NCI-H2029 treated with DMSO at 0.1 percent for 48 hours (cell line): ENCODE data around the gene PPP1R1B.

Experiments used
- DNase-seq: peaks from one replicate; lab custom pipeline; 2025; lab: John Stamatoyannopoulos, UW

PPP1R1B gene

DNA sequence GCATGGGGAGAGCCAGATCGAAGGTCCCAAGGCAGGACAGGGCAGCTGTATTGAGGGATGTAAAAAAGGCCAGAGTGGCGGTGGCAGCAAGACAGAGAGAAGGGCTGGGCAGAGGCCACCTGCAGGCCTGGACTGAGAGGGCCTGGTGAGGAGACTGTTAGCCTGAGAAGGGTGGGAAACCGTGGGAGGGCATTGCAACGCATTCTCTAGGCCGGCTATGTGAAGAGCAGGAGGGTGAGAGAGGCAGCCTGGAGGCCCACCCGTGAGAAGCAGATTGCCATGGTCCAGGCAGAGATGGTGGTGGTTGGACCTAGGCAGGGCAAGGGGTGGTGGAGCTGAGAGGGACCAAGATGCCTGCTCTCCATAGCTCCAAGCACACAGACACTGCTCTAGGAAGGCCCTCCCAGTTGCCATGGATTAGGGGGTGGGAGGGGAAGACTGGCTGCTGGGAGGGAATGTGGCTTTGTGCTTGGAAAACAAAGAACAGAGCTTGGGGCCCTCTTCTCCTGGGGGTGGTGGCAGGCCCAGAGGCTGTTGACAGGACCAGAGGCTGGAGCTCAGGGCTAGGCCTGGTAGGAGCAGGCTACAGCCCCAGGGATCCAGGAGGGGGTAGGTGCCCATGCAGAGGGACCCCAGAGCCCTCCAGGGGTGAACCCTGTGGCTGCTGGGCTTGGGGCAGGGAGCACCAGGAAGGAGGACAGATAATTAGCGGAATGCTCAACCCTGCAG, 26.0 kb downstream of the PPP1R1B start:
- no peak for DNase-seq

DNA sequence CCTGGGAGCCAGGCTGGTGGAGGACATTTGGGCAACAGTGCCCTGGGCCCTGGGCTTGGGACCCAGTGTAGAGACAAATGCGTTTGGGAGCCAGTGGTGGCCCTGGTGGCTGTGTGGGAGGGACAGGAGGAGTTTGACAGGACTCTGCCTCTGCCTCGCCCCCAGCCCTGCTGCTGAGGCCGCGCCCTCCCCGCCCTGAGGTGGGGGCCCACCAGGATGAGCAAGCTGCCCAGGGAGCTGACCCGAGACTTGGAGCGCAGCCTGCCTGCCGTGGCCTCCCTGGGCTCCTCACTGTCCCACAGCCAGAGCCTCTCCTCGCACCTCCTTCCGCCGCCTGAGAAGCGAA, 26.5 kb downstream of the PPP1R1B start:
- DNase-seq: no peak

DNA sequence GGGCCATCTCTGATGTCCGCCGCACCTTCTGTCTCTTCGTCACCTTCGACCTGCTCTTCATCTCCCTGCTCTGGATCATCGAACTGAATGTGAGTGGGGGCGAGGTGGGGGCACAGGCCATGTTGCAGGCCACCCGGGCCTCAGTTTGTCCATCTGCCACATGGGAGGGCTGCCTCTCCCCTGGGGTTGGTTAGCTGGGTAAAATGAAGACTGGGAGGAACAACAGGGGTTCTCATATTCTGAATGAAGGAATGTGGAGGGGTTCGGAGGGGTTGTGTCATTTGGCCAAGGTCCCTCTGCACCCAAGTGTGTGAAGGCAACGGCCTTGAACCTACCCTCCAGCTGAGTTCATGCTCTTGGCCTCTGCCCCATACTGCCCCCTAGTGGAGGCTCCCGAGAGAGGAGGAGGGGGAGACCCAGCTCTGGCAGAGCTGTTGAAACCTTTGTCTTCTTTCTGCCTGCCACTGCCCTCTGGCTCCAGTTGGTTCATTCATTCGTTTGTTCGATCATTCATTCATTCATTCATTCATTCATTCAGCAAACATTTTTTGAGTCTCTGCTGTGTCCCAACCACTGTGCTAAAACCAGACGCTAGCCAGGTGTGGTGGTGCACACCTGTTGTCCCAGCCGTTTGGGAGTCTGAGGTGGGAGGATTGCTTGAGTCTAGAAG, 27.0 kb downstream of the PPP1R1B start:
- no peak for DNase-seq

DNA sequence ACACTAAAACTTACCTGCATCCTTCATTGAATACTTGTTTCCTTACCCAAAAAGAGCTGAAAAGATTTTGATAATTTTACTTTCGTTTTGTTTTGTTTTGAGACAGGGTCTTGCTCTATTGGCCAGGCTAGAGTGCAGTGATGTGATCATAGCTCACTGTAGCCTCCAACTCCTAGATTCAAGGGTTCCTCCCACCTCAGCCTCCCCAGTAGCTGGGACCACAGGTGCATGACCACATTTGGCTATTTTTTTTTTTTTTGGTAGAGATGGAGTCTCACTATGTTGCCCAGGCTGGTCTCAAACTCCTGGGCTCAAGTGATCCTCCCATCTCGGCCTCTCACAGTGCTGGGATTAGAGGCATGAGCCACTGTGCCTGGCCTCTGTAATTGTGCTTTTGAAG, 28.4 kb downstream of the PPP1R1B start:
- no peak for DNase-seq

DNA sequence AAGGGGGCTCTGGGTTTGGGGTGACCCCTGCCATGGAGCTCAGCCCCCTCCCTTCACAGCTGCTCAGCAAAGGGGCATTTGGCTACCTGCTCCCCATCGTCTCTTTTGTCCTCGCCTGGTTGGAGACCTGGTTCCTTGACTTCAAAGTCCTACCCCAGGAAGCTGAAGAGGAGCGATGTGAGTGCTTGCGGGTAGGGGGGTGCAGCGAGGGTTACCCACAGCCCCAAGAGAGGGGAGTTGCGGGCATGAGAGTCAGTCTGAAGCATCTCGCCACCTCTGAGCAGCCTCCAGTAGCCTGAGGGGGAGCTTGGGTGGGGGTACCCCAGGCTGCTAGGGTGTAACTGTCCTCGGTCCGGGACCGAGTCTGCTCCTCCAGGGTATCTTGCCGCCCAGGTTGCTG, 31.6 kb downstream of the PPP1R1B start:
- DNase-seq: no peak

DNA sequence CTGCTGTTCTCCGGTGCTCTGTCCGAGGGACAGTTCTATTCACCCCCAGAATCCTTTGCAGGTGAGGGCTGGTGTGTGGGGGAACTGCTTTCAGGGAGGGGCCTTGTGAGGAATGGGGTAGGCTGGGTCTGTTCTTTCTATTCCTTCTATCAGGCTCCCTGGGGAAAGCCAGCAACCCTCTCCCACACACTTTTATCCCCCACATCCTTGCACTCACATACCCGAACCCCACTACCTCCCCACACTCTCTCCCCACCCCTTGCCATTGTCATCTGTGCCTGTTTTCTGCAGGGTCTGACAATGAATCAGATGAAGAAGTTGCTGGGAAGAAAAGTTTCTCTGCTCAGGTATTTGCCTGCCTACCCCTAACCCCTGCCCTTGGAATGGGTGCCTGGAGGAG, 32.0 kb downstream of the PPP1R1B start:
- no peak for DNase-seq

DNA sequence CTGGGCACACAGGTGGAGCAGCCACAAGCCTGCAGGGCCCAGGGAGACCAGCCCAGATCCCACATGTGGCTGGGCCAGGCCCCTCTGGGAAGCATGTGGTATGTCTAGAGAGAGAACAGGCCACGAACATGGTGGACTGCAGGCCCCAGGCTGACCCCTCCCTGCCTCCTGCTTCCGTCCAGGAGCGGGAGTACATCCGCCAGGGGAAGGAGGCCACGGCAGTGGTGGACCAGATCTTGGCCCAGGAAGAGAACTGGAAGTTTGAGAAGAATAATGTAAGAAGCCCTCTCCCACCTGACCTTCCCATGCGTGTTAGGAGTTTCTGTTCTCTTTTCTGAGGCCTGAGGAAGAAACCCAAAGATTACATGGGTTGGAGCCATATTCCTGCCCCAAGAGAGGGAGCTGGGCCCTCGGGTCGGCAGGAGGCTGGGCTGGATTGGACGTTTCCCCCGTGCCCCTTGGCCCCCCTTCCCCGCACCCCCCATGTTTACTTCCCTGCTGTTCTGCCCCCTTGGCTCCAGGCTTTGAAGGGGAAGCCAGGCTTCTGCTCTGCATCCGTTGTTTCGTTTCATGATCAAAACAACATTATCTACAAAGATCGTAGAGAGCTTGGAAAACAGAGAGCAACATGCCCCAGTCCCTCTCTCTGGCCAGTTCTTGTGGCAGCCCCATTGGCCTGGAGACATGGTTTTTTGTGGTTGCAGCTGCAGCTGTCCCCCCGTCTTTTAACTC, 32.7 kb downstream of the PPP1R1B start:
- no peak for DNase-seq

DNA sequence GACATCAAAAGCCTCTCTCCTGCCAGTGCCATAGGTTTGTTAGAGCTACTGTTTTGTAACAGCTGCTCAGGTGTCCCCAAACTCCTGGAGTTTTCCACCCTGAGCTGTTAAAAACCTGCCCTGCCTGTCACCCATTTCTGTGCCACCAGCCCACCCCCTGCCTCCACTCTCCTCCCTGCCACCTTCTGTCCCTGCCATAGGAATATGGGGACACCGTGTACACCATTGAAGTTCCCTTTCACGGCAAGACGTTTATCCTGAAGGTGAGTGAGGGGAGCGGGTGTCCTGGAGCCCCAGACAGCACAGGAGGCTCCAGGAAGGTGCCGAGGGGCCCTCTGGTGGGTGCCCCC, 33.2 kb downstream of the PPP1R1B start:
- no peak for DNase-seq

DNA sequence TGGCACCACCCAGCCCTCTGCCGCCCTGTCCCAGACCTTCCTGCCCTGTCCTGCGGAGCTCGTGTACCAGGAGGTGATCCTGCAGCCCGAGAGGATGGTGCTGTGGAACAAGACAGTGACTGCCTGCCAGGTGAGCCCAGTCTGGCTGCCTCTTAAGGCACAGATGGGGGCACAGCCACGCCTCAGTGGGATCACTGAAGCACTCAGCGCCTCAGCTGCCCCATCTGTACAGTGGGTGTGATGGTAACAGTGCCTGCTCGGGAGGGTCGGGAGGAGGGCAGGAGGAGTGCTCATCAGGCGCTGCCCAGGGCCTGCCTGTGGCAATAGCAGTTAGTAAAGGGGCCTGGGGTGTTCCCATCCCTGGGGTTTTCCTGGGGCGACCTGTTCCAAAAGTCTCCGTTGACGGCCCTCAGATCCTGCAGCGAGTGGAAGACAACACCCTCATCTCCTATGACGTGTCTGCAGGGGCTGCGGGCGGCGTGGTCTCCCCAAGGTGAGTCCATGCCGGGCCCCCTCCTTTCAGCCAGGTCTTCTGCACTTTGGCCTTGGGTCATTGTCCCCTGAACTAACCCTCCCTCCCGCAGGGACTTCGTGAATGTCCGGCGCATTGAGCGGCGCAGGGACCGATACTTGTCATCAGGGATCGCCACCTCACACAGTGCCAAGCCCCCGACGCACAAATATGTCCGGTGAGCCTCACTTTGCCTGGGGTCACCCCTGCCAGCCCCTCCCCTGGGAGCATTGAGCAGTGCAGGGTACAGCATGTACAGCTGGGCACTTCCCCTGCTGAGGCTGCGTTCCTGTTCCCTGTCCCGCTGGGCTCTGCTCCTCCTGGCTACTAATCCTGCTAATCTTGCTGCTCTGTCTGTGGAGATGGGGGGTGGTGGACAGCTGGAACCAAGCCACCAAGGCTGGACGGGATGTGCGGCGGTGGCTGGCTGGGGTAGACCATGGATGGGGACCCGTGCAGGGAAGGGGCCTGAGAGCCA, 33.9 kb downstream of the PPP1R1B start:
- no peak for DNase-seq

DNA sequence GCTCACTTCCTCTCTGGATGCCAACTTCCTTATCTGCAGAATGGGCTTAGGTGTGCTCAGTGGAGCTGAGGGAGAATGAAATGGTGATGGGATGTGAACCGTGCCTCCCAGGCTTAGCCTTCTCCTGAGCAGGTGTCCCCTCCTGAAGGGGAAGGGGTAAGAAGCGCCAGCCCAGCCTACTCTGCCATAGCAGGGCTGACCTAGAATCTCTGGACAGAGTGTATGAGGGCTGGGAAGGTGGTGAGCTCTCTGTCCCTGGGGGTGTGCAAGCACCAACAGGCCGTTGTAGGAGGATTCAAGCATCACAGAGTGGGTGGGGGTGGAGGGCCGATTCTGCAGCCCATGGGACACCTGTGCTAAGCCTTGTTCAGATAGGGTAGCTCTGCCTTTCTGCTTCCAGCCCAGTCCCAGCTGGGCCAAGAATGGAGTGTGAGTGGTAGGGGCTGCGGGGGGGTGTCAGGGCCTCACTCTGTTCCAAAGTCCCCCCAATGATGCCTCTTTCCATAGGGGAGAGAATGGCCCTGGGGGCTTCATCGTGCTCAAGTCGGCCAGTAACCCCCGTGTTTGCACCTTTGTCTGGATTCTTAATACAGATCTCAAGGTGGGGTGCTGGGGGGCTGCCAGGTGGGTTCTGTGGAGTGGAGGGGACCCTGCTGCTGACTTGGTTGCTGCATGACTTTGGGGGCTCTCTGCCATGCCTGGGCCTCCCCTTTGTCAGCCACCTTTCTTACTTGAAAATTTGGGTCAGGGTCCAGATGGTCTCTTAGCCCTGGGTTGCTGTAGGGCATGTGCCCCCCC, 35.2 kb downstream of the PPP1R1B start:
- no peak for DNase-seq

DNA sequence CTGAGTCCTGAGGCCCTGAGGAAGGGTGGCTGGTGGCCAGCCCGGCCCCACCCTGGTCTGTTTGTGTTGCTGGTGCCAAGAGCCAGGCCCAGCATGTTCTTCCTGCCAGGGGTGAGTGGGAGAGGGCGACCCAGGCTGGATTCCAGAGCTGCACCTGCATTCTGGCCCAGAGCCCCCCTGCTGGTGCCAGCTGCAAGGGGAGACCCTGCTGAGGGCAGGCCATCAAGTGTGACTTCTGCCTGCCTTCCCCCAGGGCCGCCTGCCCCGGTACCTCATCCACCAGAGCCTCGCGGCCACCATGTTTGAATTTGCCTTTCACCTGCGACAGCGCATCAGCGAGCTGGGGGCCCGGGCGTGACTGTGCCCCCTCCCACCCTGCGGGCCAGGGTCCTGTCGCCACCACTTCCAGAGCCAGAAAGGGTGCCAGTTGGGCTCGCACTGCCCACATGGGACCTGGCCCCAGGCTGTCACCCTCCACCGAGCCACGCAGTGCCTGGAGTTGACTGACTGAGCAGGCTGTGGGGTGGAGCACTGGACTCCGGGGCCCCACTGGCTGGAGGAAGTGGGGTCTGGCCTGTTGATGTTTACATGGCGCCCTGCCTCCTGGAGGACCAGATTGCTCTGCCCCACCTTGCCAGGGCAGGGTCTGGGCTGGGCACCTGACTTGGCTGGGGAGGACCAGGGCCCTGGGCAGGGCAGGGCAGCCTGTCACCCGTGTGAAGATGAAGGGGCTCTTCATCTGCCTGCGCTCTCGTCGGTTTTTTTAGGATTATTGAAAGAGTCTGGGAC, 36.0 kb downstream of the PPP1R1B start:
- no peak for DNase-seq

DNA sequence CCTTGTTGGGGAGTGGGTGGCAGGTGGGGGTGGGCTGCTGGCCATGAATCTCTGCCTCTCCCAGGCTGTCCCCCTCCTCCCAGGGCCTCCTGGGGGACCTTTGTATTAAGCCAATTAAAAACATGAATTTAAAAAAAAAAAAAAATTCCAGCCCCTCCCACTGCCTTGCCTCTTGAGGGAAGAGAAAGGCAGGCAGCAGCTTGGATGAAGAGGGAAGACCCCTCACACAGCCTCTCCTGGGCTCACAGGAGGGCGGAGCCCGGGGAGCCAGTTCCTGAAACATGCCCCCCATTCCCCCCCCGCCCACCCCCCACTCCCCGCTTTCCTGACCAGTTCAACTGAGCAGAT, 36.6 kb downstream of the PPP1R1B start:
- DNase-seq: no peak

DNA sequence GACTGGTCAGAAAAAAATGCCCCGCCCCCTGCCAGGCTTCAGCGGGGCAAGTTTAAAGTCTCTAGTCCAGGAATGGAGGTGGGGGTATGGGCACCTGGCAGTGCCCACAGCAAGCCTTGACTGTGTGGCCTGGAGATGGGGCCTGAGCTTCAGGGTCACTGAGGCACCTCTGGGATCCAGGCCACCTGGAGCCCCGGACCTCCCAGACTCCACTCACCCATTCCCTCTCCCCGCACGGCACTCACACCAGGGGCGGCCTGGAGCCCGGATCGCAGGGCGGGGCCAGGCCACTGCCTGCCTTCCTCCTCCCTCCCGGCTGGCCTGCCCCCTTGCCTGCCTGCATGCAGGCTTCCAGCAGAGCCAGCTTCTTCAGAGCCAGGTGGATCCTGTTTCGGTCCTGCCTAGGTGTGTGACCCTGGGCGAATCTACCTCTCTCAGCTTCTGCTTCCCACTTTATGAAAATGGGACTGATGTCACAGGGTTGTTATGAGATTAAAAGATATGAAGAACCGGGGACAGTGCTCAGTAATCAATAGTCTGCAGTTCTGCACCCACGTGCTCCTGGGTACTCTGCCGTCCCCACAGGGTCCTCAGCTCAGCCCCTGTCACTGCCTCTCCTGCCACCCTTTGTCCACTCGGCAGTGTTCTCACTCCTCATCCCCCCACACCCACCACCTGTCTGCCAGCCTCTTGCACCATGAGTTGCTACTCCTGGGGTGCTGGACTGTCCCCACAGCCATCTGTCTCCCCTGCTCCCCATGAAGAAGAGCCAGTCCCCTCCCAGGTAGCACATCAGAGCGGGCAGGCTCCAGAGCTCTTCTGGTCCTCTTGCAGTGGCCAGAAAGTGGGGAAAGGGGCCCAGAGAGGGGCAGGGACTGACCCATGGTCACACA, 37.2 kb downstream of the PPP1R1B start:
- no peak for DNase-seq

DNA sequence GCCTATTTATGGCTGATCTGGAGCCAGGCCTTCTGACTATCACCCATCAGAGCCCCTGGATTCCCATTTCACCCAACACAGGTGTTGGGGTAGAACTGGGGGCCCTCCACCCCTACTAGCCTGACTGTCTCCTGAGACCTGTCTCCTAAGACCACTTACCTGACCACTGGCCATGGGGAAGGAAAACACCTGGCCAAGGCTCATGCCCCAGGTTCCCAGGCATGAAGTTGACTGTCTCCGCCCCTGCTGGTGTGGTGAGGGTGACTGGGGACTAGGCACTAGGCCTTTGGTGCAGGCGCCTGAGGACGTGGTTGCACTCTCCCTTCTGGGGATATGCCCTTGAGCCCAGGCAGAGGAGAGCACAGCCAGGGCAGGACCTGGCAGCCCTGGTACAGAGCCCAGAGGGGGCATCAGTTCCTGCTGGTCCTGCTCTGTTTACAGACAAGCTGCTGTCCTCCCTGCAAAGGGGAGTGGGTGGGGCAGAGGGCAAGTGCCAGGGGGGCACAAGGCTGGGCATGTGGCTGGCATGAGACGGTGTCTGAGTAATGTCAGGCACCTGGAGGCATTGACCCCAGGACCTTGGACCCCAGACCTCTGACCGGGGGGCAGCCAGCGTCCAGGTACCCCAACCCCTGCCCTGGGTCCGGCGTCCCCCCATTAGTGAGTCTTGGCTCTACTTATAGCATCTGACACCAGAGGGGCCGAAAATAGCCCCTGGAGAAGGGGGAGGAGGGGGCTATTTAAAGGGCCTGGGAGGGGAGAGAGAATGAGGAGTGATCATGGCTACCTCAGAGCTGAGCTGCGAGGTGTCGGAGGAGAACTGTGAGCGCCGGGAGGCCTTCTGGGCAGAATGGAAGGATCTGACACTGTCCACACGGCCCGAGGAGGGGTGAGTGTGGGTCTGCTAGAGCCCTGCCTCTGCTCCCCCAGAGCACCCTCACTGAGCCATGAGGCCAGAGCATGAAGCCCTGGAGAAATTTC, 38.1 kb downstream of the PPP1R1B start, which contains the start of gene TCAP:
TSS of gene TCAP (plus strand) at position 769 of the 981 bp plus-strand sequence. CDS start at position 780, 11 bp downstream.
- no peak for DNase-seq

DNA sequence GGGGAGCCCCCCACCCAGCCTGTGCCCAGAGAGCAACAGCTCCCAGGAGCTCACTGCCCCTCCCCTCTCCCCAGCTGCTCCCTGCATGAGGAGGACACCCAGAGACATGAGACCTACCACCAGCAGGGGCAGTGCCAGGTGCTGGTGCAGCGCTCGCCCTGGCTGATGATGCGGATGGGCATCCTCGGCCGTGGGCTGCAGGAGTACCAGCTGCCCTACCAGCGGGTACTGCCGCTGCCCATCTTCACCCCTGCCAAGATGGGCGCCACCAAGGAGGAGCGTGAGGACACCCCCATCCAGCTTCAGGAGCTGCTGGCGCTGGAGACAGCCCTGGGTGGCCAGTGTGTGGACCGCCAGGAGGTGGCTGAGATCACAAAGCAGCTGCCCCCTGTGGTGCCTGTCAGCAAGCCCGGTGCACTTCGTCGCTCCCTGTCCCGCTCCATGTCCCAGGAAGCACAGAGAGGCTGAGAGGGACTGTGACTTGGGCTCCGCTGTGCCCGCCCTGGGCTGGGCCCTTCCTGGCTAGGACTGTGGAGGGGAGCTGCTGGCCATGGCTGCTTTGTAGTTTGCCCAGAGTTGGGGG, 39.0 kb downstream of the PPP1R1B start:
- no peak for DNase-seq

DNA sequence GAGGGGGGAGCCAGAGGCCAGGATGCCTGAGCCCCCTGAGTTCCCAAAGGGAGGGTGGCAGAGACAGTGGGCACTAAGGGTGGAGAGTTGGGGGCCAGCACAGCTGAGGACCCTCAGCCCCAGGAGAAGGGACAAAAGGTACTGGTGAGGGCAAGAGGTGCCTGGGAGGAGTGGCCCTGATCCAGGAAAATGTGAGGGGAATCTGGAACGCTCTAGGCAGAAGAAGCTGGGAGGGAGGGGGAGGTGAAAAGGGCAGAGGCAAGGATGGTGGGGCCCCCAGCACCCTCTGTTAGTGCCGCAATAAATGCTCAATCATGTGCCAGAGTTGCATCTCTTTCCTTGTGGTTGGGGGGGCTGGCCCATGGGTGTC, 39.5 kb downstream of the PPP1R1B start:
- no peak for DNase-seq

DNA sequence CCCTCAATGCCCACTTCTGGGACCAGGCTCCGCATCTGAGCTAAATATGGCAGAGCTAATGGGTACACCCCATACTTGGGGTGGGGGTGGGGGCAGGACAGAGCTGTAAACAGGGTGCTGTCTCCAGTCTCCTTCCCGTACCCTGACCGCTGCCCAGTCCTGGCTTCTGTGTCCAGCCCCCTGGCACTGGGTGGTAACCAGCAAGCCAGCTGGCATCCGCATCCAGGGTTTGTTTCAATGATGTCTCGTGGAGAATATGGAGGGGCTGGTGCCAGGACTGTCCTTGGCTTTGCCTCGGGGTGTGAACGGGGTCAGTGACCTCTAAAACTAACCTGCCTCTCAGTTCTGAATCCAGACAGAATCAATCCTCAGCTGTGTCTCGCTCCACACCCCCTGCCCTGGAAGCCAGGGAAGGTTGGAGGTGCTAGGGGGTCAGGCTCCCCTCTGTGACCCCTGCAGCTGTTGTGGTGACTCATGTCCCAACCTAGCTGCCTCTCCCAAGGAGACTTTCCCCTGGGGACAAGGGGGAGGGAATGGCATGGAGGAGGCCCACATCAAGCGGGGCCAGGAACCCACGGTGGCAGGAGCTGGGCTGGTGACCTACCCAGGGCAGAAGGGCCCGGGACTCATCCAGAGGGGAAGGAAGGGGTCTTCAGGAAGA, 40.0 kb downstream of the PPP1R1B start:
- DNase-seq: no peak
